Neural progenitor cell (in vitro differentiated cells): Measurements from ENCODE around the gene YEATS2. TPM values are rescaled to one million over a fixed set of nuclear protein-coding genes. Genes with fewer than 3 reads are reported as not detected.

Experiments used
- DNase-seq: peaks from one replicate; pipeline ENCODE4 v3.0.0-alpha.2; 2016; ENCODE audit warnings: low spot score
- H2AFZ ChIP-seq: fragments of 200-600 bp; sonication (generic); replicated peaks from 2 replicates; pipeline ENCODE4 v1.6.1; 2016; ENCODE audit warnings: antibody characterized with exemption
- H3F3A ChIP-seq: fragments of 200-600 bp; sonication (generic); 2 replicates; pipeline ENCODE4 v1.6.1; 2016; ENCODE audit warnings: antibody characterized with exemption, low read depth
- H3K27ac ChIP-seq: fragments of 200-600 bp; sonication (generic); 2 replicates; pipeline ENCODE4 v1.5.1; 2016; ENCODE audit warnings: mild to moderate bottlenecking
- H3K27me3 ChIP-seq: fragments of 200-600 bp; sonication (generic); 2 replicates; pipeline ENCODE4 v1.6.1; 2016; ENCODE audit warnings: mild to moderate bottlenecking, moderate library complexity
- H3K36me3 ChIP-seq: fragments of 200-600 bp; sonication (generic); 2 replicates; pipeline ENCODE4 v1.5.1; 2016
- H3K4me1 ChIP-seq: fragments of 200-600 bp; sonication (generic); 2 replicates; pipeline ENCODE4 v1.6.1; 2016; ENCODE audit warnings: mixed run types
- H3K4me2 ChIP-seq: fragments of 200-600 bp; sonication (generic); 2 replicates; pipeline ENCODE4 v1.6.1; 2016
- H3K4me3 ChIP-seq: fragments of 200-600 bp; sonication (generic); 2 replicates; pipeline ENCODE4 v1.5.1; 2016
- H3K79me2 ChIP-seq: fragments of 200-600 bp; sonication (generic); 2 replicates; pipeline ENCODE4 v1.6.1; 2016; ENCODE audit warnings: low read depth
- H3K9ac ChIP-seq: fragments of 200-600 bp; sonication (generic); 2 replicates; pipeline ENCODE4 v1.6.1; 2016
- H3K9me3 ChIP-seq: fragments of 200-600 bp; sonication (generic); 2 replicates; pipeline ENCODE4 v1.5.1; 2016; ENCODE audit warnings: low read depth
- H4K20me1 ChIP-seq: fragments of 200-600 bp; sonication (generic); 2 replicates; pipeline ENCODE4 v1.6.1; 2016; ENCODE audit warnings: low read depth
- H3K27ac Mint-ChIP-seq: 3 replicates; pipeline ENCODE4 v1.8.0; 2021; ENCODE audit warnings: mixed read lengths
- H3K27me3 Mint-ChIP-seq: 2 replicates; pipeline ENCODE4 v1.8.0; 2022; ENCODE audit warnings: low read depth, mild to moderate bottlenecking, inconsistent platforms, moderate library complexity, mixed read lengths; ENCODE audit not compliant: insufficient read depth
- H3K36me3 Mint-ChIP-seq: 3 replicates; pipeline ENCODE4 v1.8.0; 2021; ENCODE audit warnings: mixed read lengths
- H3K4me1 Mint-ChIP-seq: 3 replicates; pipeline ENCODE4 v1.8.0; 2021; ENCODE audit warnings: mixed read lengths
- H3K4me3 Mint-ChIP-seq: 3 replicates; pipeline ENCODE4 v1.8.0; 2021; ENCODE audit warnings: mild to moderate bottlenecking, moderate library complexity, mixed read lengths
- H3K9me3 Mint-ChIP-seq: 3 replicates; pipeline ENCODE4 v1.8.0; 2020; ENCODE audit warnings: mixed read lengths
- EZH2 ChIP-seq: fragments of 200-600 bp; sonication (generic); IDR thresholded peaks from 2 replicates; pipeline ENCODE4 v1.6.1; 2017; ENCODE audit warnings: antibody characterized with exemption, mild to moderate bottlenecking, moderate library complexity
- EZH2phosphoT487 ChIP-seq: fragments of 200-600 bp; sonication (generic); IDR thresholded peaks from 2 replicates; pipeline ENCODE4 v1.6.1; 2017; ENCODE audit warnings: antibody characterized with exemption
- total RNA-seq: library from RNA; depleted of rRNA; stranded (reverse); fragments of >200 nt; gene quantifications from 2 replicates; pipeline ENCODE4 v1.2.3, GENCODE V29; 2015; ENCODE audit warnings: low replicate concordance
- TF ChIP-seq, protein P1 (sequence below): fragments of 200-600 bp; sonication (generic); IDR thresholded peaks from 2 replicates; pipeline ENCODE4 v1.5.1; 2017; ENCODE audit warnings: antibody characterized with exemption, mild to moderate bottlenecking

Gene YEATS2
- total RNA-seq, 1 donor from 2014 or later: 72.1 TPM

DNA sequence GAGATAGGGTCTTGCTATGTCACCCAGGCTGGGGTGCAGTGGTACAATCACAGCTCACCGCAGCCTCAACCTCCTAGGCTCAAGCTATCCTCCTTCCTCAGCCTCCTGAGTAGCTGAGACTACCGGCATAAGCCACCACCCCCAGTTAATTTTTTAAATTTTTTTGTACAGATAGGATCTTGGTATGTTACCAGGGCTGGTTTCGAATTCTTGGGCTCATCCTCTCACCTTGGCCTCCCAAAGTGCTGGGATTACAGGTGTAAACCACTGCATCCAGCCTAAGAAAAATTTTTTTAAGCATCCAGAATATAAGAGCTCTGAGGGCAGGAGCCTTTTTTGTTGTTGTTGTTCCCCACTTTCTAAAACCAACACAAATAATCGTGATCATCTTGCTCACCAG is 142.2 kb downstream of the YEATS2 start:
- DNase-seq: no peak
- H3K9me3 ChIP-seq: no peaks in the 10 kb centered on the region
- H3K9ac ChIP-seq: no peak overlapping the region
- H3K4me1 ChIP-seq: no peaks in the 10 kb centered on the region
- no peak overlapping the region for H2AFZ ChIP-seq
- no peak overlapping the region for H3K4me3 ChIP-seq
- no peaks in the 10 kb centered on the region for H4K20me1 ChIP-seq
- no peaks in the 10 kb centered on the region for H3K79me2 ChIP-seq
- H3K4me2 ChIP-seq: no peak overlapping the region
- peaks cover 26% of the 10 kb centered on the region for H3K36me3 Mint-ChIP-seq
- TF ChIP-seq EZH2 (no peak), EZH2phosphoT487 (no peak)
- TF ChIP-seq, protein P1, sequence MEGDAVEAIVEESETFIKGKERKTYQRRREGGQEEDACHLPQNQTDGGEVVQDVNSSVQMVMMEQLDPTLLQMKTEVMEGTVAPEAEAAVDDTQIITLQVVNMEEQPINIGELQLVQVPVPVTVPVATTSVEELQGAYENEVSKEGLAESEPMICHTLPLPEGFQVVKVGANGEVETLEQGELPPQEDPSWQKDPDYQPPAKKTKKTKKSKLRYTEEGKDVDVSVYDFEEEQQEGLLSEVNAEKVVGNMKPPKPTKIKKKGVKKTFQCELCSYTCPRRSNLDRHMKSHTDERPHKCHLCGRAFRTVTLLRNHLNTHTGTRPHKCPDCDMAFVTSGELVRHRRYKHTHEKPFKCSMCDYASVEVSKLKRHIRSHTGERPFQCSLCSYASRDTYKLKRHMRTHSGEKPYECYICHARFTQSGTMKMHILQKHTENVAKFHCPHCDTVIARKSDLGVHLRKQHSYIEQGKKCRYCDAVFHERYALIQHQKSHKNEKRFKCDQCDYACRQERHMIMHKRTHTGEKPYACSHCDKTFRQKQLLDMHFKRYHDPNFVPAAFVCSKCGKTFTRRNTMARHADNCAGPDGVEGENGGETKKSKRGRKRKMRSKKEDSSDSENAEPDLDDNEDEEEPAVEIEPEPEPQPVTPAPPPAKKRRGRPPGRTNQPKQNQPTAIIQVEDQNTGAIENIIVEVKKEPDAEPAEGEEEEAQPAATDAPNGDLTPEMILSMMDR: no peak
- no peaks in the 10 kb centered on the region for H3K27me3 ChIP-seq
- no peaks in the 10 kb centered on the region for H3K27me3 Mint-ChIP-seq
- no peaks in the 10 kb centered on the region for H3K4me1 Mint-ChIP-seq
- H3K36me3 ChIP-seq: no peaks in the 10 kb centered on the region
- H3K4me3 Mint-ChIP-seq: no peak overlapping the region
- no peak overlapping the region for H3K27ac Mint-ChIP-seq
- no peaks in the 10 kb centered on the region for H3K9me3 Mint-ChIP-seq
- peaks cover 3% of the 10 kb centered on the region for H3F3A ChIP-seq
- no peak overlapping the region for H3K27ac ChIP-seq

GRCh38 chr3:183844606-183845005 is 147.0 kb downstream of the YEATS2 start:
- H3K27me3 ChIP-seq: no peaks in the 10 kb centered on the region

DNA sequence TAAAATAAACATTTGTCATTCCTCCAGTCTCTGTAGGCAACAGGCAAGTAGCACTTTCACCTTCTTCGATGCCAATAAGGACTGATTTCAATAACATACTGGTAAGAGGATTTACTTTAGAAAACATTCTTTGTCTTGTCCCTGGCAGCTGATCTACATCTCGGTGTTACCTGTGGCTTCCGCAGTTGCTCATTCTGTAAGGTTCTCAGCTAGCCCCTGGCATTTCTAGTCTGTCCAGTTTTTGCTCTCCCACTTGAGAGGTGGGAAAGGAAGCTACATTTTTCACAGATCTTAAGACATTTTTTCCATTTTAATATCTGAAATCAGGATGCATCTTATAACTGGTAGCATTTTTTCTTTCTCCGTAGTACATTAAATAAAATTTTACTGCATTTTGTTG is 147.5 kb downstream of the YEATS2 start:
- Histone ChIP-seq H3K27me3 (no peaks in the 10 kb centered on the region), H3F3A (no peaks in the 10 kb centered on the region), H3K4me3 (no peak overlapping the region), H3K9me3 (no peaks in the 10 kb centered on the region), H3K4me2 (no peak overlapping the region), H3K79me2 (peaks cover 9% of the 10 kb centered on the region), H4K20me1 (no peaks in the 10 kb centered on the region), H3K27ac (no peak overlapping the region), H3K9ac (no peak overlapping the region), H3K36me3 (peaks cover 13% of the 10 kb centered on the region), H2AFZ (no peak overlapping the region), H3K4me1 (no peaks in the 10 kb centered on the region)
- H3K27ac Mint-ChIP-seq: no peak overlapping the region
- H3K27me3 Mint-ChIP-seq: no peaks in the 10 kb centered on the region
- H3K4me3 Mint-ChIP-seq: no peak overlapping the region
- no peak for DNase-seq
- TF ChIP-seq, protein P1: no peak
- TF ChIP-seq EZH2phosphoT487: no peak
- no peaks in the 10 kb centered on the region for H3K4me1 Mint-ChIP-seq
- no peaks in the 10 kb centered on the region for H3K9me3 Mint-ChIP-seq
- peaks cover 37% of the 10 kb centered on the region for H3K36me3 Mint-ChIP-seq

More at GRCh38 chr3:183844606-183845005, 147.0 kb downstream of the YEATS2 start:
- Histone ChIP-seq H2AFZ (no peak overlapping the region), H3K4me3 (no peak overlapping the region), H3K79me2 (peaks cover 4% of the 10 kb centered on the region), H3K4me2 (no peak overlapping the region), H3K9me3 (no peaks in the 10 kb centered on the region), H4K20me1 (no peaks in the 10 kb centered on the region), H3K9ac (no peak overlapping the region), H3K4me1 (no peaks in the 10 kb centered on the region), H3F3A (no peaks in the 10 kb centered on the region), H3K36me3 (peaks cover 13% of the 10 kb centered on the region), H3K27ac (no peak overlapping the region)
- TF ChIP-seq, protein P1: no peak
- no peak for TF ChIP-seq EZH2
- no peak for TF ChIP-seq EZH2phosphoT487
- Mint-ChIP-seq H3K4me3 (no peak overlapping the region), H3K27me3 (no peaks in the 10 kb centered on the region), H3K36me3 (peaks cover 37% of the 10 kb centered on the region), H3K4me1 (no peaks in the 10 kb centered on the region), H3K9me3 (no peaks in the 10 kb centered on the region), H3K27ac (no peak overlapping the region)
- DNase-seq: no peak
